Measurements from ENCODE around the gene GLI1. TPM values are rescaled to one million over a fixed set of nuclear protein-coding genes. Genes with fewer than 3 reads are reported as not detected.

GLI1 gene
- polyA plus RNA-seq, 1 donor = 23.9 TPM

- no peak for DNase-seq
Observed at GRCh38 chr12:57518920-57519795, 59.6 kb downstream of the GLI1 start.

GRCh38 chr12:57519796-57520052 is 60.1 kb downstream of the GLI1 start:
- peak; percentile 33 for DNase-seq

- peak; percentile 98 for DNase-seq
Observed at GRCh38 chr12:57520053-57520818, 60.7 kb downstream of the GLI1 start, which contains the start of gene DDIT3. TSS of gene DDIT3 (minus strand) at chr12:57520514. CDS start at chr12:57517406, 3,108 bp downstream.

- peak; percentile 49 for DNase-seq
Observed at GRCh38 chr12:57521525-57522010, 62.0 kb downstream of the GLI1 start.

Other genes starting within 250 kb of the GLI1 start
- 4.2 TPM for gene NXPH4, start 243.0 kb upstream of the GLI1 start, polyA plus RNA-seq (ENCODE audit: insufficient read length)
- 71.6 TPM for gene SHMT2, start 230.1 kb upstream of the GLI1 start, polyA plus RNA-seq (ENCODE audit: insufficient read length)
- 9.2 TPM for gene STAC3, start 208.6 kb upstream of the GLI1 start, polyA plus RNA-seq (ENCODE audit: insufficient read length)
- 117 TPM for gene R3HDM2, start 28.7 kb upstream of the GLI1 start, polyA plus RNA-seq (ENCODE audit: insufficient read length)
- gene INHBC, start 25.0 kb upstream of the GLI1 start, polyA plus RNA-seq (ENCODE audit: insufficient read length) = 0.27 TPM
- 0.95 TPM for gene INHBE, start 4.5 kb upstream of the GLI1 start, polyA plus RNA-seq (ENCODE audit: insufficient read length)
- gene ARHGAP9, start 20.1 kb downstream of the GLI1 start, polyA plus RNA-seq (ENCODE audit: insufficient read length) = 2.6 TPM
- 138 TPM for gene MARS1, start 28.3 kb downstream of the GLI1 start, polyA plus RNA-seq (ENCODE audit: insufficient read length)
- gene DDIT3, start 60.7 kb downstream of the GLI1 start, polyA plus RNA-seq (ENCODE audit: insufficient read length) = 25.4 TPM
- 73.5 TPM for gene MBD6, start 63.0 kb downstream of the GLI1 start, polyA plus RNA-seq (ENCODE audit: insufficient read length)
- gene DCTN2, start 87.4 kb downstream of the GLI1 start, polyA plus RNA-seq (ENCODE audit: insufficient read length) = 171 TPM
- 0.42 TPM for gene KIF5A, start 90.3 kb downstream of the GLI1 start, polyA plus RNA-seq (ENCODE audit: insufficient read length)
- gene PIP4K2C, start 131.4 kb downstream of the GLI1 start, polyA plus RNA-seq (ENCODE audit: insufficient read length) = 43.4 TPM
- 65.0 TPM for gene DTX3, start 145.0 kb downstream of the GLI1 start, polyA plus RNA-seq (ENCODE audit: insufficient read length)
- 30.5 TPM for gene ARHGEF25, start 151.7 kb downstream of the GLI1 start, polyA plus RNA-seq (ENCODE audit: insufficient read length)
- gene B4GALNT1, start 173.4 kb downstream of the GLI1 start, polyA plus RNA-seq (ENCODE audit: insufficient read length) = 0.80 TPM
- gene OS9, start 234.3 kb downstream of the GLI1 start, polyA plus RNA-seq (ENCODE audit: insufficient read length) = 212 TPM

Data from left kidney (tissue), 2 donors.